Mesothelial cell of epicardium (in vitro differentiated cells): ENCODE data around the gene PTPMT1. TPM values are rescaled to one million over a fixed set of nuclear protein-coding genes. Genes with fewer than 3 reads are reported as not detected.
A peak's percentile ranks its signal among the peaks of the same experiment; 100 is the strongest.

ENCODE experiments used
- DNase-seq, 2 experiments: peaks; one replicate each; pipeline ENCODE4 v3.0.0; 2021; ENCODE audit warnings: low spot score in 2 of 2; ENCODE audit not compliant: unreplicated experiment in 2 of 2
- H3K27ac Mint-ChIP-seq: 2 replicates; pipeline ENCODE4 v1.8.0; 2021; ENCODE audit warnings: mixed read lengths
- H3K27me3 Mint-ChIP-seq: 2 replicates; pipeline ENCODE4 v1.8.0; 2021; ENCODE audit warnings: low read depth, mixed read lengths
- H3K36me3 Mint-ChIP-seq: 2 replicates; pipeline ENCODE4 v1.8.0; 2021; ENCODE audit warnings: mixed read lengths
- H3K4me1 Mint-ChIP-seq: 2 replicates; pipeline ENCODE4 v1.8.0; 2021; ENCODE audit warnings: mixed read lengths
- H3K4me3 Mint-ChIP-seq: 2 replicates; pipeline ENCODE4 v1.8.0; 2021; ENCODE audit warnings: mild to moderate bottlenecking, moderate library complexity, mixed read lengths
- H3K9me3 Mint-ChIP-seq: 2 replicates; pipeline ENCODE4 v1.8.0; 2021; ENCODE audit warnings: mixed read lengths
- CTCF ChIP-seq: fragments of 200-600 bp; sonication (generic); IDR thresholded peaks from one replicate; pipeline ENCODE4 v1.5.0; 2021; ENCODE audit warnings: antibody characterized with exemption; ENCODE audit not compliant: unreplicated experiment
- total RNA-seq: library from RNA; stranded (reverse); gene quantifications from 3 replicates; pipeline ENCODE4 v1.2.1, GENCODE V29; 2021

PTPMT1 gene
- total RNA-seq, 1 donor from 2014 or later: 44.3 TPM

GRCh38 chr11:47595967-47596366 lies 30.6 kb downstream of the PTPMT1 start:
- no peak for TF ChIP-seq CTCF
- peaks cover 22% of the 10 kb centered on the region for H3K4me1 Mint-ChIP-seq
- H3K27ac Mint-ChIP-seq: no peak overlapping the region
- DNase-seq: no peak
- no peaks in the 10 kb centered on the region for H3K36me3 Mint-ChIP-seq
- no peaks in the 10 kb centered on the region for H3K9me3 Mint-ChIP-seq
- peaks cover 43% of the 10 kb centered on the region for H3K27me3 Mint-ChIP-seq
- H3K4me3 Mint-ChIP-seq: no peak overlapping the region

- no peak overlapping the region for H3K4me3 Mint-ChIP-seq
- peaks cover 10% of the 10 kb centered on the region for H3K4me1 Mint-ChIP-seq
- peaks cover 12% of the 10 kb centered on the region for H3K27me3 Mint-ChIP-seq
- no peak overlapping the region for H3K27ac Mint-ChIP-seq
- H3K9me3 Mint-ChIP-seq: no peaks in the 10 kb centered on the region
- H3K36me3 Mint-ChIP-seq: no peaks in the 10 kb centered on the region
- TF ChIP-seq CTCF: no peak
- no peak for DNase-seq
Observed at GRCh38 chr11:47599902-47600301, 34.5 kb downstream of the PTPMT1 start.

- H3K36me3 Mint-ChIP-seq: peaks cover 5% of the 10 kb centered on the region
- no peaks in the 10 kb centered on the region for H3K27me3 Mint-ChIP-seq
- peaks cover 24% of the 10 kb centered on the region for H3K4me1 Mint-ChIP-seq
- no peak for DNase-seq
- TF ChIP-seq CTCF: no peak
- H3K9me3 Mint-ChIP-seq: no peaks in the 10 kb centered on the region
- H3K27ac Mint-ChIP-seq: no peak overlapping the region
- H3K4me3 Mint-ChIP-seq: no peak overlapping the region
Observed at GRCh38 chr11:47603295-47603694, 37.9 kb downstream of the PTPMT1 start.

- Mint-ChIP-seq H3K27ac (no peak overlapping the region), H3K4me1 (peaks cover 14% of the 10 kb centered on the region), H3K36me3 (peaks cover 9% of the 10 kb centered on the region), H3K9me3 (no peaks in the 10 kb centered on the region), H3K4me3 (no peak overlapping the region), H3K27me3 (no peaks in the 10 kb centered on the region)
- DNase-seq: no peak
- TF ChIP-seq CTCF: no peak
Observed at GRCh38 chr11:47605921-47606320, 40.5 kb downstream of the PTPMT1 start.

- no peak overlapping the region for H3K27ac Mint-ChIP-seq
- no peaks in the 10 kb centered on the region for H3K27me3 Mint-ChIP-seq
- no peak for TF ChIP-seq CTCF
- H3K36me3 Mint-ChIP-seq: peaks cover 9% of the 10 kb centered on the region
- no peak for DNase-seq
- H3K4me3 Mint-ChIP-seq: no peak overlapping the region
- peaks cover 14% of the 10 kb centered on the region for H3K4me1 Mint-ChIP-seq
- H3K9me3 Mint-ChIP-seq: no peaks in the 10 kb centered on the region
Observed at GRCh38 chr11:47606731-47607130, 41.3 kb downstream of the PTPMT1 start.

- no peak for DNase-seq
- Mint-ChIP-seq H3K4me1 (peaks cover 14% of the 10 kb centered on the region), H3K27me3 (no peaks in the 10 kb centered on the region), H3K36me3 (peaks cover 10% of the 10 kb centered on the region), H3K27ac (peak overlapping the region; percentile 5), H3K4me3 (no peak overlapping the region), H3K9me3 (no peaks in the 10 kb centered on the region)
- no peak for TF ChIP-seq CTCF
Observed at GRCh38 chr11:47607380-47607779, 42.0 kb downstream of the PTPMT1 start.
